ENCODE measurements around the gene PEDS1. TPM values are rescaled to one million over a fixed set of nuclear protein-coding genes. Genes with fewer than 3 reads are reported as not detected.

Gene PEDS1
- total and polyA plus RNA-seq, 2 of the 8 experiments (the other 6 are each of a cell fraction or from before 2014, with no cell fraction given): 28.9 to 75.9 TPM

DNA sequence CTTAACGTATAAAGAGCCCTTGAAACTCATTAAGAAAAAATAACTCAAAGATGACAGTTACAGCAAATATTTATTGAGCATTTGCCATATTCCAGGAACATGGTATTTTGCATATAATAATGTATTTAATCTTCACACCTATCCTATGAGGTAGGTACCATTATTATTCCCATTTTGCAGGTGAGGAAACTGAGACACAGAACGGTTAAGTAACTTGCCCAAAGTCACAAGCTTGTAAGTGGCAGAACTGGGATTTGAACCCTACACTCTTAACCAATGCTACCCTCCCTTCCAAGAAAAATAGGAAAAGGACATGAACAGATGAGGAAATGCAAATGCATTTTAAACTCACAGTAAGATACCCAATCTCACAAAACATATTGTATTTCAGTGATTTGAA lies 35.3 kb downstream of the PEDS1 start:
- Histone ChIP-seq H2BK120ac (replicated peaks; ENCODE audit: low read depth, low read length) (no peak overlapping the region), H4K91ac (replicated peaks; ENCODE audit: insufficient read length, low read length) (no peak overlapping the region), H2BK5ac (ENCODE audit: low read depth, low read length) (no peak overlapping the region), H3K9me3 (ENCODE audit: insufficient read depth in 2 of 2, low read depth in 1 of 2, low read length in 1 of 2) (no peaks in the 10 kb centered on the region), H3K79me2 (ENCODE audit: control insufficient read depth in 1 of 2, insufficient read depth in 2 of 2, low read length in 2 of 2) (peaks cover 0 to 11% of the 10 kb centered on the region in 2 experiments; a peak in 2 of 4 replicates), H3K14ac (ENCODE audit: insufficient read length) (no peak overlapping the region), H2BK20ac (ENCODE audit: low read length) (no peak overlapping the region), H3K4ac (replicated peaks; ENCODE audit: insufficient read length, low read depth, low read length) (no peak overlapping the region), H3K4me2 (ENCODE audit: insufficient read depth in 1 of 2, low read depth in 2 of 2, low read length in 2 of 2) (no peak overlapping the region), H2AK5ac (ENCODE audit: low read depth, low read length) (no peak overlapping the region), H4K5ac (ENCODE audit: insufficient read length, low read depth, low read length) (no peak overlapping the region), H3K56ac (replicated peaks; ENCODE audit: insufficient read length, low read depth, low read length) (no peak overlapping the region), H3K27me3 (replicated peaks in 1 of 4; ENCODE audit: control insufficient read depth in 3 of 4, extremely low read depth in 1 of 4, insufficient read depth in 3 of 4, low read length in 3 of 4) (no peaks in the 10 kb centered on the region), H3K9ac (replicated peaks in 1 of 4; ENCODE audit: extremely low read depth in 1 of 4, low read depth in 3 of 4, low read length in 3 of 4) (no peak overlapping the region), H4K8ac (ENCODE audit: extremely low read depth, insufficient read depth, low read length) (no peak overlapping the region), H2BK15ac (ENCODE audit: low read length) (no peak overlapping the region), H3K18ac (ENCODE audit: extremely low read depth, low read length) (no peak overlapping the region), H3K23ac (ENCODE audit: insufficient read length) (no peak overlapping the region), H2AFZ (ENCODE audit: low read length) (no peak overlapping the region), H3K23me2 (ENCODE audit: low read depth, low read length) (peaks cover 6% of the 10 kb centered on the region), H3K27ac (ENCODE audit: low read depth, low read length) (no peak overlapping the region), H3K79me1 (ENCODE audit: low read depth, low read length) (no peaks in the 10 kb centered on the region; the same call in 1 of the 2 replicates), H3K4me1 (replicated peaks in 1 of 4; ENCODE audit: control insufficient read depth in 3 of 4, insufficient read depth in 4 of 4, low read length in 3 of 4) (peaks cover 0 to 10% (median 4%) of the 10 kb centered on the region in 4 experiments; a peak in 5 of 7 replicates), H2BK12ac (ENCODE audit: low read depth, low read length) (no peak overlapping the region), H3K4me3 (ENCODE audit: extremely low read depth in 1 of 4, insufficient read depth in 2 of 4, low read depth in 3 of 4, low read length in 4 of 4) (no peak overlapping the region), H3K36me3 (ENCODE audit: control insufficient read depth in 2 of 4, insufficient read depth in 4 of 4, low read length in 3 of 4) (no peaks in the 10 kb centered on the region), H4K20me1 (replicated peaks in 1 of 2; ENCODE audit: control insufficient read depth in 1 of 2, insufficient read depth in 2 of 2, low read length in 2 of 2) (no peaks in the 10 kb centered on the region)
- DNase-seq (ENCODE audit: low read depth in 1 of 2, low spot score in 2 of 2) (no peak), FAIRE-seq (no peak)
- CTCF ChIA-PET (ENCODE audit: partially characterized antibody): interaction anchor here (0.9 to 13.0 kb wide), 5 partner anchors 14 to 61 kb away, joined by 3 to 208 read pairs (median 141); partner anchors contain the start of gene PEDS1
- TF ChIP-seq HDAC2 (IDR thresholded peaks at IDR 0.05; ENCODE audit: borderline replicate concordance in 1 of 2, low read depth in 2 of 2, low read length in 2 of 2): no peak
- POLR2A ChIA-PET (ENCODE audit: partially characterized antibody): interaction anchor here (1.0 to 4.3 kb wide), 2 partner anchors 8 to 35 kb away, joined by 3 to 27 read pairs; partner anchors contain the start of gene PEDS1
- 85% methylated on average over 2 of the region's 2 CpGs; no CpG with 5 or more reads in 1 of the 2 experiments for WGBS, 2 experiments (ENCODE audit: extremely low coverage in 1 of 2, insufficient coverage in 1 of 2, insufficient read length in 1 of 2, insufficient replicate concordance in 2 of 2, low coverage in 1 of 2, low lambda C conversion rate in 2 of 2, missing lambda C conversion rate in 1 of 2)
